H1 (cell line): ENCODE measurements around the gene NAT9. TPM values are rescaled to one million over a fixed set of nuclear protein-coding genes. Genes with fewer than 3 reads are reported as not detected.

ENCODE experiments used
- BACH1 ChIP-seq: IDR thresholded peaks from 2 replicates; pipeline ENCODE4 v1.6.1; 2012; ENCODE audit warnings: low read length, improper control_type of control experiment
- CHD7 ChIP-seq: fragments of 300-600 bp; sonication (generic); IDR thresholded peaks from 2 replicates; pipeline ENCODE4 v1.7.1; 2012; ENCODE audit warnings: low read length, moderate library complexity, mild to moderate bottlenecking, inconsistent platforms; ENCODE audit not compliant: insufficient replicate concordance
- POU5F1 ChIP-seq: IDR thresholded peaks from 2 replicates; pipeline ENCODE4 v1.6.1; 2011; ENCODE audit warnings: low read depth, mild to moderate bottlenecking, low read length, moderate library complexity
- RNF2 ChIP-seq: fragments of 200-900, 300-1000 bp; sonication (generic); IDR thresholded peaks from 2 replicates; pipeline ENCODE4 v1.7.1; 2016; ENCODE audit warnings: borderline replicate concordance, low read depth, mild to moderate bottlenecking, antibody characterized with exemption, low read length; ENCODE audit not compliant: poor library complexity, severe bottlenecking; ENCODE audit errors: missing control alignments
- RXRA ChIP-seq: IDR thresholded peaks from 2 replicates; pipeline ENCODE4 v1.6.1; 2011; ENCODE audit warnings: low read depth, mild to moderate bottlenecking, low read length, moderate library complexity; ENCODE audit not compliant: insufficient read depth
- SUZ12 ChIP-seq: fragments of 200-600 bp; sonication (generic); IDR thresholded peaks from 2 replicates; pipeline ENCODE4 v1.6.1; 2012; ENCODE audit warnings: mild to moderate bottlenecking, inconsistent platforms, low read length, moderate library complexity, mixed read lengths
- polyA plus RNA-seq, 7 experiments: library from polyadenylated mRNA; depleted of rRNA in 3 of 7; stranded (reverse) in 5 of 7; unstranded in 2 of 7; fragments of >200 nt in 5 of 7; fragments of 200-250 nt in 2 of 7; gene quantifications; 1 replicate in 5 of 7; 2 replicates in 1 of 7; 4 replicates in 1 of 7; pipeline versions ENCODE4 v1.2.1 to v1.2.3, GENCODE V29; 2011 to 2013; ENCODE audit warnings: missing spikeins in 2 of 7, mixed read lengths in 2 of 7
- total RNA-seq: library from RNA; stranded (reverse); fragmentation: NEBNext Ultra II Directional; extraction: Animal tissue kit (Norgen Biotek cat#: 25700); gene quantifications from 2 replicates; pipeline ENCODE4 v1.2.1, GENCODE V29; 2021
- TF ChIP-seq, protein P1 (sequence below): IDR thresholded peaks from 2 replicates; pipeline ENCODE4 v1.6.1; 2011; ENCODE audit warnings: low read length, improper control_type of control experiment

Gene NAT9
- total and polyA plus RNA-seq, 2 of the 8 experiments (the other 6 are each of a cell fraction or from before 2014, with no cell fraction given), result 32.3 to 42.7 TPM

DNA sequence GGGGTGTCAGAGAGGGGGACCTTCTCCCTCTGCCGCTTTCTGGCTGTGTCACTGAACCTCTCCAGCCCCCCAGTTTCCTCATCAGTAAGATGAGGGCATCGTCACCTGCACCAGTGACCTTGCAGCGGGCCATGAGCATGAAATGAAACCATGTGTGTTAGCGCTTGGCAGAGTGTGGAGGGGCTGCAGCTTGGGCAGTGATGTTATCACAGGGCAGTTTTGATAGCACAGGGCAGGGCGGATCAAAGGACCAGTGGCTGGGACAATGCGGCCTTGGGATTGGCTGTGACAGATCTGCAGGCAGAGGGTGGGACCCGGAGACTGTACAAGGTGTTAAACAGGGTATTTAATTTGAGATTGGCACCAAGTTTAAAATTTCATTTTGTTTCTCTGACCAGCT, 38.9 kb upstream of the NAT9 start (continued):
- no peak for TF ChIP-seq CHD7
- no peak for TF ChIP-seq SUZ12
- TF ChIP-seq RNF2, result no peak
- TF ChIP-seq BACH1, result no peak
- no peak for TF ChIP-seq POU5F1
- TF ChIP-seq, protein P1, sequence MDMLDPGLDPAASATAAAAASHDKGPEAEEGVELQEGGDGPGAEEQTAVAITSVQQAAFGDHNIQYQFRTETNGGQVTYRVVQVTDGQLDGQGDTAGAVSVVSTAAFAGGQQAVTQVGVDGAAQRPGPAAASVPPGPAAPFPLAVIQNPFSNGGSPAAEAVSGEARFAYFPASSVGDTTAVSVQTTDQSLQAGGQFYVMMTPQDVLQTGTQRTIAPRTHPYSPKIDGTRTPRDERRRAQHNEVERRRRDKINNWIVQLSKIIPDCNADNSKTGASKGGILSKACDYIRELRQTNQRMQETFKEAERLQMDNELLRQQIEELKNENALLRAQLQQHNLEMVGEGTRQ, result no peak
- TF ChIP-seq RXRA, result no peak
